ENCODE measurements around the gene THSD7A.
"Not testable (repeated sequence)": the region's sequence is repeated elsewhere in the genome, so short reads cannot be mapped to it uniquely, and the experiment has no call there.

Gene THSD7A

DNA sequence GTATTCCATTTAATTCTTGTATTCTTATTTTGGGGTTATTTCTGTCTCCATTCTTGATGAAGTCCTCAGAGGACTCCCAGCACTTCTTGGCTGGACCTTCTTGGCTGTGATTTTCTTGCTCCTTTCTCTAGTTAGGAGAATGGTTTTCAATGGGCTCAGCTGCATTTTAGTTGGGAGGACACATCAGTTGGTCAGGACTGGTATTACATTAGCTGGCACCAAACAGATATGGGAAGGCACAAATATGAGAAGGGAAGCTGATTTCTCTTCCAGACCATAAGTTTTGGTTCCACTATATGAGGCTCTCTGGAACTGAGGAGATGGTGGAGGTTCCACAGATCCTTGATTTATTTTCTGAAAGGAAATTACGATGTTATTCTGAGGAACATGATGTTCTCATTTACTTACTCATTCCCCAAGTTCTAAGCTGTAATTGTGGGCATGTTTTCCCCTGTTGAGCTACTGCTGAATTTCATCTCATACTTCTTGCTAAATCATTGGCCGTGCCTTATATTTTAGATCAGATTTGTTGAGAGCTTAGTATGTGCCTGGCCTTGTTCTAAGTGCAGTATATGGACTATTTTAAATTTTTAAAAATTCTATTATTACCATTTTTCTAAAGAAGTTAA, 261.0 kb downstream of the THSD7A start:
- DNase-seq = no peak

- no peak for DNase-seq
Observed at GRCh38 chr7:11570205-11570604, 261.8 kb downstream of the THSD7A start.

DNA sequence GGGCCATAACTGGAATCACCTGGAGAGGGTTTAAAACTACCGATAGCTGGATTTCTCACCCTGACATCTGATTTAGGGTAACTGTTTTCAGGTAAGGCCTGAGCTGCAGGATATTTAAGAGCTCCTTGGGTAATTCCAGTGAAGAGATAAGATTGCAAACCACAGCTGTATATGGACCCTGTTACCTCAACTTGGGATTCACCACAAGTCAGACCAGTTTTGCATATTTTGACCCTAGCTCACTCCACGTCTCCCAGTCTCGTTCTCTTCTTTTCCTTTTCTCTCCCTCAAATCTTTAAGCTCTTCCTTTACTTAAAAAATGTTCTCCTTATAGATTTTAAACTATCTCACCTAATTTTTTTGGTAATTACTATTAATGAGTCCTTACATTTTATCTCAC, 264.4 kb downstream of the THSD7A start:
- DNase-seq = no peak

DNA sequence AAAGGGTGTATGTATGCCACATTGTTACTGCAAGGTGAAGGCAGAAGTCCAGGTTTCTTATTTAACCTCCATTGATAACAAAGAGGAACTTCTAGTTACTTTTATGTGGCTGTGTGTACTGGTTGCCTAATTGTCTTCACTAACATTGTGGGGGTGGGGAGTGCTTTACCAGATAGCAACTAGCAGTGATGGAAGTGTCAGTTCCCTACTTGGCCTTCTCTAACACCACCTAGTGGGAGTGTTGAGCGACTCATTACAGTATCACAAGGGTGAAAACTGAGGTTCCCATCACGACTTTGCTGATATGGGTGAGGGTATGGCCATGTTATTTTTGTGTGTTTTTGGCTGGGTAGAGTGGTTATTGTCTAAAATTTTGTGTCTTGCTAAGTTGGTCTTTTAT, 274.4 kb downstream of the THSD7A start:
- peak; percentile 84 for DNase-seq

- DNase-seq = peak; percentile 62
Observed at GRCh38 chr7:11552676-11553296, 279.2 kb downstream of the THSD7A start.

DNA sequence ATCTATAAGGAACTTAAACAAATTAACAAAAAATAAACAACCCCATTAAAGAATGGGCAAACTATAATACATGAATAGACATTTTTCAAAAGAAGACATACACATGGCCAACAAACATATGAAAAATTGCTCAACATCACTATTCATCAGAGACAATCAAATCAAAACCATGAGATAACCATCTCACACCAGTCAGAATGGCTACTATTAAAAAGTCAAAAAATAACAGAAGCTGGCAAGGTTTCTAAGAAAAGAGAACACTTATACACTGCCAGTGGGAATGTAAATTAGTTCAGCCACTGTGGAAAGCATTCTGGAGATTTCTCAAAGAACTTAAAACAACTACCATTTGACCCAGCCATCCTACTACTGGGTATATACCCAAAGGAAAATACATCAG, 280.5 kb downstream of the THSD7A start:
- DNase-seq = no peak

DNA sequence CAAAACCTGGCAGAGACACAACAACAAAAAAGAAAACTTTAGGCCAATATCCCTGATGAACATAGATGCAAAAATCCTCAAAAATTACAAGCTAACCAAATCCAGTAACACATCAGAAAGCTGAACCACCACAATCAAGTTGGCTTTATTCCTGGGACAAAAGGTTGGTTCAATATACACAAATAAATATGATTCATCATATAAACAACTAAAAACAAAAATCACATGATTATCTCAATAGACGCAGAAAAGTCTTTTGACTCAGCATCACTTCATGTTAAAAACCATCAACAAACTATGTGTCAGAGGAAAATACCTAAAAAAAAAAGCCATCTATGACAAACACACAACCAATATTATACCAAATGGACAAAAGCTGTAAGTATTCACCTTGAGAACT, 283.5 kb downstream of the THSD7A start:
- DNase-seq = no peak

DNA sequence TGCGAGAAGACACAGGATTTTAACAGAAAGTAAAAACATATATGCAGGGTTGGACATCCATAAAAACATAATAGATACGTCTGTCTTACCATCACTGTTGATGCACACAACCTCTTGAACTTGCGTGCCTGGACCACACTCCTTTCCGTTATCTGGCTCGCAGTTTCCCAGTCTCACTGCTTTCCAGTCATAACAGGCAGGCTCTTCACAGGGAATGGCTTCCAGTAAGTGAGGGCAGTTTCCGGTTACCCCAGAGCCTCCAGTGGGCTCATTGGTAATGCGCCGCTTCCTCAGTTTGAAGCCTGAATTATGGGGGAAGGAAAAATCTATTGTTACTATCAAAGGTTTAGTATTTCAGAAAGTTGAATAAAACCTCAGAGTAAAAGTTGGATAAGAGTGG, 290.7 kb downstream of the THSD7A start:
- DNase-seq = no peak

DNA sequence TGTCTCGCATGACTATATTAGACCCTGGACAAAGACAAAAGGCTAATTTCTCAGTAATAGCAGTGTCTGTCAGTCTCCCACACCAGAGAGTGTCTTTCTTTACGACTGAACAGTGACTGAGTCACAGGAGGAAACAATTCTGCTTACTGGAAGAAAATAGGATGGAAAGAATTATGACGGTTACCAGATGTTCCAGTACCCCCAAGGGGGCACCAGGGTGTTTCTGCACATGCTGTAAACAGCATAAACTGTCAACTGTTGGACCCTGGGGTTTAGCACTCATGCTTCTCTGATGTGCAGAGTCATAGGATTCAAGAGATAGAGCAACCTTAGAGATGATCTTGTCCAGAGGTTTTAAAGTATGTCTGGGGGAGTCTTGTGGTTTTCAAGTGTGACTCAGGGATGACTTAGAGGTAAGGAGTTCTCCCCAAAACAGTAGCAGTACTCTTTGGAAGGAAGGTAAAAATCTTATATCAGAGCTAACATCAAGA, 291.7 kb downstream of the THSD7A start:
- DNase-seq = peak; percentile 50

- no peak for DNase-seq
Observed at GRCh38 chr7:11539853-11540252, 292.1 kb downstream of the THSD7A start.

- peak; percentile 77 for DNase-seq
Observed at GRCh38 chr7:11538751-11539299, 293.2 kb downstream of the THSD7A start.

- DNase-seq = peak; percentile 13
Observed at GRCh38 chr7:11533229-11533820, 298.7 kb downstream of the THSD7A start.

DNA sequence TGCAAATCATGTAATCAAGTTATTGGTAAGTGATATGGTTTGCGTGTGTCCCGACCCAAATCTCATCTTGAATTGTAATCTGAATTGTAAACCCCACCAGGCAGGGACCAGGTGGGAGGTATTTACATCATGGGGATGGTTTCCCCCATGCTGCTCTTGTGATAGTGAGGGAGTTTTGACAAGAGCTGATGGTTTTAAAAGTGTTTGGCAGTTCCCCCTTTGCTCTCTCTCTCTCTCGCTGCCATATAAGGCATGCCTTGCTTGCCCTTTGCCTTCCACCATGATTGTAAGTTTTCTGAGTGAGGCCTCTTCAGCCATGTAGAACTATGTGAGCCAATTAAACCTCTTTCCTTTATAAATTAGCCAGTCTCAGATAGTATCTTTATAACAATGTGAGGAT, 302.6 kb downstream of the THSD7A start:
- DNase-seq = no peak

DNA sequence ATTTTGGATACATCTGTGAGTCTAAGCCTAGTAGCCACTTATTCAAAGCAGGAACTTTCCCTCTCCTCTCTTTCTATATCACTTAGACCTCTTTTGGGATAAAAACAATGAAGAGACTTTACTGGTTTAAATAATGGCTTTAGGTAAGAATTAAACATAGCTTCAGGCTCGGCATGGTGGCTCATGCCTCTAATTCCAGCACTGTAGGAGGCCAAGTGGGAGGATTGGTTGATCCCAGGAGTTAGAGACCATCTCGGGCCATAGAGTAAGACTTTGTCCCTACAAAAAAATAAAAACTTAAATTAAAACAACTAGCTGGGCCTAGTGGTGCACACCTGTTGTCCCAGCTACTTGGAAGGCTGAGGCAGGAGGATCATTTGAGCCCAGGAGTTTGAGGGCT, 304.3 kb downstream of the THSD7A start:
- DNase-seq = no peak

DNA sequence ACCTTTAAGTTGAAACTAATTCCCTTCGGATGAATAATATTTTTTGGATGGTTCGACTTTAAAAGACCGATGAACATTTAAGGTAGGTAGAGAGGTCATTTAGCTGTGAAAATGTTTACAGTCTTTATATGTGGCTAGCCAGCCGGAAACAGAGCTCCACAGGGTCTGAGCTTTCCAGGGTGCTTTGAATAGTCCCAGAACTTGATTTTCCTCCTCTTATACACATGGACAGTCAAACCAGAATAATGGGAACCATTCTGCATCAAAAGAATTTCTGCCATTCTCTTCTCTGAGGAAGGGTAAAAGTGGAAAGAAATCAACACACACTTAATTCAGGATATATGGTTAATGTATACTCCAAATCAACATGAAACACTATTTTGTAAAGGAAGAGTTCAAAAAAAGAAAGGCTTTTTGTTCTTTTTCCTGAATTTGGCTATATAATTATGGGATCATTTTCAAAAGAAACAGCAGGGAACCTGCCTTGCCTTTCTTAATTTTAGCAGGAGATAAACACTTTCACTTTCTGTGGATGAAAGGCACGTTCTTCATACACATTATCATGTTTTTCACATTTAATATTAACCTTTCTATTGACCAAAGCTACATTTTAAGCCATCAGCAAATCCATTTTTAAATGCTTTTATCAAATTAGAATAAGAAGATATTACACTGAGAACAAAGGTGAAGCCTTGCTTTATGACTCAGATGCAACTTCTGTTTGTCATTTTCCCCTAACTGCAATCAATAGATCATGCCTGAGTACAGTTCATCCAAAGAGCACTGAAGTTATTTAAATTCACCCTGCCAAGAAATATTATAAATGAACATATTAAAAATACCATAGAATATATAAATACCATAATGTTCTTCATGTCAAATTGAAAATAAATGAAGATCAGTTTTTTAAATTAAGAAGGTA, 307.3 kb downstream of the THSD7A start:
- no peak for DNase-seq

DNA sequence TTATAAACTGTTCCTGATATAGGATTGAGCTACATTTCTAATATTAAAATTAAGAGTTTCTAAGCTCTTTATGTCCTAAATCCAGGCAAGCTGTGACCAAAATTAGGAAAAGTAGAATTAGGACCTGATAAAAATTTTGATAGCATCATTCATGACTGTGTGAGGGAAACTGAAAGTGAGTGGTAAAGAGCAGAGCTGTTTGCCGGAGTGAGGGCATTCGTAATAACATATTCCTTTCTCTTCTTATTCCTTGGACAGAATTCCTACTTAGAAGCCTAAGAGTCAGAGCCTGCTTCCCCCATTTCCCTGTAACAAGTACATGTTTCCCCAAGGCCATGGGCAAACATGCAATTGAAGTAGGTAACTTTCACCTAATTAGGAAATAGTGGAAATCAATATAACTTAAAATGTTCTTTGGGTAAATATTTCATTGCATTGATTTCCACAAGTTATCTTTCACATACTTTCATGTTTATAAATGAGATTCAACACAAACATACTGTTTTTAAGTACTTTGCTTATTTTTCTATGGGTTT, 310.0 kb downstream of the THSD7A start:
- DNase-seq = not testable (repeated sequence)

- DNase-seq = no peak
Observed at GRCh38 chr7:11517853-11518252, 314.1 kb downstream of the THSD7A start.

DNA sequence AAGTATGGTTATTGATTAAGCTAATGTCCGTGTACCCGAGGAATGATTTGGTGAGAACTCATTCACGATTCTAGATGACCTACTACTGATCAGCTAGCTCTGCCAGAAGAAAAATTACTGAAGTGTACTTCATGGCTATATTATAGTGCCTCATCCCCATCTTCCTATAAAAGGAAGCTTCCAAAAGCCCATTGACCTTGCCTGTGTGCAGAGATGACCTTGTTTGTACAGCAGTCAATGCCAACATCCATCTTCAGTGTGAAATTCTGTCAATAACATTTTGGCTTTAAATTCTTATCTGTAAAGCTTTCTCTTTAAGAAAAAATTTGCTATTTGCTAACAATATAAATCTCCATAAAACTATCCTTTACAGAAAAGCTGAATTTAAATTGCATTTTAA, 315.7 kb downstream of the THSD7A start:
- no peak for DNase-seq

DNA sequence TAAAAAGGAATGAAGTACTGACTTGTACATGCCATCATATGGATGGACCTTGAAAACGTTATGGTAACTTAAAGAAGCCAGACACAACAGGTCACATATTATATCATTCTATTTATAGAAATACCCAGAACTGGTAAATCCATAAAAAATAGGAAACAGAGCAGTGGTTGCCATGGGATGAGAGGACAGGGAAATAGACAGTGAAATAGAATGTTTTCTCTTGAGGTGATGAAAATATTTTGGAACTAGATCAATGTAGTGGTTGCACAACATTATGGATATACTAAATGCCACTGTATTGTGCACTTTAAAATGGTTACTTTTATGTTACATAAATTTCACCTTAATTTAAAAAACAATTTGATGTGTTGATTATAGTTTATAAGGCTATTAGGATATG, 318.5 kb downstream of the THSD7A start:
- no peak for DNase-seq

GRCh38 chr7:11507929-11508328, 324.1 kb downstream of the THSD7A start:
- no peak for DNase-seq

- no peak for DNase-seq
Observed at GRCh38 chr7:11506417-11506816, 325.6 kb downstream of the THSD7A start.

GRCh38 chr7:11505471-11505985, 326.5 kb downstream of the THSD7A start:
- DNase-seq = no peak

- DNase-seq = no peak
Observed at GRCh38 chr7:11492307-11492706, 339.7 kb downstream of the THSD7A start.

Data from NCI-H82 (cell line).